Loucy (cell line): ENCODE measurements around the gene IFT122.

ENCODE experiments used
- H2AFZ ChIP-seq: fragments of 200-600 bp; sonication (generic); 2 replicates; pipeline ENCODE4 v1.6.0; 2016; ENCODE audit warnings: antibody characterized with exemption, mild to moderate bottlenecking, low read length, moderate library complexity
- H3F3A ChIP-seq: fragments of 200-600 bp; 2 replicates; pipeline ENCODE4 v1.6.0; 2016; ENCODE audit warnings: antibody characterized with exemption, low read depth, mild to moderate bottlenecking
- H3K27me3 ChIP-seq: fragments of 200-600 bp; sonication (generic); 2 replicates; pipeline ENCODE4 v1.6.1; 2014; ENCODE audit warnings: low read length, mild to moderate bottlenecking; ENCODE audit not compliant: insufficient read depth, poor library complexity, severe bottlenecking
- H3K36me3 ChIP-seq: fragments of 200-600 bp; sonication (generic); 2 replicates; pipeline ENCODE4 v1.6.1; 2016; ENCODE audit warnings: low read length; ENCODE audit not compliant: insufficient read depth
- H3K4me1 ChIP-seq: fragments of 200-600 bp; sonication (generic); 2 replicates; pipeline ENCODE4 v1.5.1; 2014; ENCODE audit warnings: low read length, mild to moderate bottlenecking; ENCODE audit not compliant: insufficient read depth, poor library complexity, severe bottlenecking
- H3K4me2 ChIP-seq: fragments of 200-600 bp; sonication (generic); 2 replicates; pipeline ENCODE4 v1.6.0; 2014; ENCODE audit warnings: antibody characterized with exemption, low read length, low read depth, mild to moderate bottlenecking; ENCODE audit not compliant: poor library complexity, severe bottlenecking
- H3K4me3 ChIP-seq: fragments of 200-600 bp; sonication (generic); 2 replicates; pipeline ENCODE4 v1.5.1; 2014; ENCODE audit warnings: low read length, mild to moderate bottlenecking, mixed read lengths; ENCODE audit not compliant: poor library complexity, severe bottlenecking
- H3K79me2 ChIP-seq: fragments of 200-600 bp; sonication (generic); 2 replicates; pipeline ENCODE4 v1.6.1; 2014; ENCODE audit warnings: low read length; ENCODE audit not compliant: insufficient read depth
- H3K9ac ChIP-seq: fragments of 200-600 bp; sonication (generic); 2 replicates; pipeline ENCODE4 v1.6.0; 2014; ENCODE audit warnings: mild to moderate bottlenecking, low read depth, low read length, moderate library complexity; ENCODE audit not compliant: poor library complexity, severe bottlenecking
- H3K9me2 ChIP-seq: fragments of 200-600 bp; sonication (generic); replicated peaks from 2 replicates; pipeline ENCODE4 v1.6.1; 2016; ENCODE audit warnings: low read depth, low read length, mixed read lengths
- H3K9me3 ChIP-seq: fragments of 200-600 bp; sonication (generic); 2 replicates; pipeline ENCODE4 v1.6.1; 2014; ENCODE audit warnings: mild to moderate bottlenecking, antibody characterized with exemption, low read length, low read depth; ENCODE audit not compliant: insufficient read depth
- H4K20me1 ChIP-seq: fragments of 200-600 bp; sonication (generic); 2 replicates; pipeline ENCODE4 v1.6.0; 2014; ENCODE audit warnings: antibody characterized with exemption, low read length, mild to moderate bottlenecking; ENCODE audit not compliant: insufficient read depth, poor library complexity, severe bottlenecking
- CTCF ChIP-seq: fragments of 200-600 bp; sonication (generic); conservative IDR thresholded peaks from 2 replicates; pipeline ENCODE4 v1.5.1; 2014; ENCODE audit warnings: mild to moderate bottlenecking, antibody characterized with exemption, low read length
- EZH2phosphoT487 ChIP-seq: fragments of 200-600 bp; IDR thresholded peaks from 2 replicates; pipeline ENCODE4 v1.6.1; 2018; ENCODE audit warnings: antibody characterized with exemption, mild to moderate bottlenecking, moderate library complexity, borderline replicate concordance

Gene IFT122

DNA sequence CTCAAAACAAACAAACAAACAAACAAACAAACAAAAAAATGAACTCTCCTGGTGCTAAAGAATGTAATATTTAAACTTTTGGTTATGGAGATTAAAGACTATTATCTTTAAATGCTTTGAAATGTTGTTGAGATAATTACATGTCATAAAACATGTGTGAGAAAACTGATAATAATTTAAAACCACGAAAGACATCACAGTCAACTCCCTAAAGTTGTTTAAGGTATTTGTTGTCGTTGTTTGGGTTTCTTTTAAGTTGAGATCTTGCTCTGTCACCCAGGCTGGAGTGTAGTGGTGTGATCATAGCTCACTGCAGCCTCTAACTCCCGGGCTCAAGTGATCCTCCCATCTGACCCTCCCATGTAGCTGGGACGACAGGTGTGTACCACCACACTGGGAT lies 23.6 kb upstream of the IFT122 start:
- TF ChIP-seq EZH2phosphoT487 (no peak), CTCF (no peak)
- Histone ChIP-seq H3K4me3 (no peak overlapping the region), H3K9me3 (no peaks in the 10 kb centered on the region), H2AFZ (no peak overlapping the region), H3K9me2 (no peaks in the 10 kb centered on the region), H3K36me3 (no peaks in the 10 kb centered on the region), H3K9ac (no peak overlapping the region), H3K4me2 (no peak overlapping the region), H3K79me2 (no peaks in the 10 kb centered on the region), H4K20me1 (no peaks in the 10 kb centered on the region), H3K4me1 (no peaks in the 10 kb centered on the region), H3F3A (no peaks in the 10 kb centered on the region), H3K27me3 (no peaks in the 10 kb centered on the region)

DNA sequence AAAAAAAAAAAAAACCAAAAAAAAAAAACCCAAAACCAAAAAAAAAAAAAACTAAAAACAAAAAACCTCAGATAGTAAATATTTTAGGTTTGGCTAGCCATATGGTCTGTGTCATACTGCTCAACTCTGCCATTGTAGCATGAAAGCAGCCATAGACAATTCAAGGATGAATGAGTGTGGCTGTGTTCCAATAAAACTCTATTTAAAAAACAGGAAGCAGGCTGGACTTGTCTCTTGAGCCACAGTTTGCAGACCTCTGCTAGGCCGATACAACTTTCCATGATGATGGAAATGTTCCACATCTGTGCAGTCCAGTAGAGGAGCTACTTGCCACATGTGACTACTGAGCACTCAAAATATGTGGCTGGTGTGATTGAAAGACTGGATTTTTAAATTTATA lies 22.7 kb upstream of the IFT122 start:
- Histone ChIP-seq H4K20me1 (no peaks in the 10 kb centered on the region), H3K9me3 (no peaks in the 10 kb centered on the region), H3F3A (no peaks in the 10 kb centered on the region), H3K9ac (no peak overlapping the region), H3K27me3 (no peaks in the 10 kb centered on the region), H3K79me2 (no peaks in the 10 kb centered on the region), H3K4me2 (no peak overlapping the region), H3K9me2 (no peaks in the 10 kb centered on the region), H3K36me3 (no peaks in the 10 kb centered on the region), H2AFZ (no peak overlapping the region), H3K4me3 (no peak overlapping the region), H3K4me1 (no peaks in the 10 kb centered on the region)
- no peak for TF ChIP-seq CTCF
- no peak for TF ChIP-seq EZH2phosphoT487

DNA sequence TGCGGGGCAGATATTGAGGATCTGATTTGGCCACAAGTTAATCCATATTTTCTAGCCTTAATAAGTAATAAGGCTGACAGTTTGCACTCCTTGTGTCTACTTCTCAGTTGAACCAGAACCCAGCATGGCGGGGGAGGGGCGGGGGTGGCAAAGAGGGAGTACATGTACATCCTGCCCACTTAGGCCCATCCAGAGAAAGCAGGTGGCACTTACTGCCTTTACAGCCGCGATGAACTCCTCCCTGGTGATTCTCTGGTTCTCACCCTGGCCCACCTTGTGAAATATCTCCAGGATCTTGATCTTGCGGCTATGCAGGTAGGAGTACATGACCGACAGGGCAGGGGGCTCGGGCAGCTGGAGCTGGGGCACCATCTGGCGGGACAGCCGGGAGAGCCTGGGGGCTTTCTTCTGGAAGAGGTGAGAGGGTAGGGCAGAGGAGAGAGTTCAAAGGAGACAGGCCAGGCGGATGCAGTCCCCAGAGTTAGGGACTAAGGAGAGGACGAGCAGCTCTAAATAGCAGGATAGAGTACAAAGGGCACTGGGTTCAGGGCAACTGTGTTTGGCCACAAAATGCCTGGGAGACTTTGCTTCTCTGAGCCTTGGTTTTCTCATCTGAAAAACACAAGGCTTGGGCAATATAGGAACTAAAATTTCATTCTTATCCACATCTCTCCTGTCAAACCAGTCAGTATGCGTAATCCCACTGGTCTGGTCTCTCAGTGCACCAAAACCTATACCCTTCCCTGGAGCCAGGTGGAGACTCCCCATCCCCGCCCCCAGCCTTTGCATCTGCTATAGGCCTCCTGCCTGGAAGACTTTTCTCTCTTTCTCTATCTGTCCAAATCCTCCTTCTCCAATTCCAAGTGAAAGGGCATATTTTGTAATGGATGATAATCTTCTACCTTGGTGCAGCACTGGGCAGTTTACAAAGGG lies 21.7 kb upstream of the IFT122 start:
- no peaks in the 10 kb centered on the region for H3K36me3 ChIP-seq
- H4K20me1 ChIP-seq = no peaks in the 10 kb centered on the region
- H2AFZ ChIP-seq = no peak overlapping the region
- H3K27me3 ChIP-seq = no peaks in the 10 kb centered on the region
- no peak overlapping the region for H3K4me2 ChIP-seq
- no peaks in the 10 kb centered on the region for H3K4me1 ChIP-seq
- H3K79me2 ChIP-seq = no peaks in the 10 kb centered on the region
- H3K9ac ChIP-seq = no peak overlapping the region
- TF ChIP-seq EZH2phosphoT487 = no peak
- no peak for TF ChIP-seq CTCF
- H3F3A ChIP-seq = no peaks in the 10 kb centered on the region
- H3K9me2 ChIP-seq = no peaks in the 10 kb centered on the region
- H3K9me3 ChIP-seq = no peaks in the 10 kb centered on the region
- H3K4me3 ChIP-seq = no peak overlapping the region
